ENCODE measurements around the gene FOXN3. TPM values are rescaled to one million over a fixed set of nuclear protein-coding genes. Genes with fewer than 3 reads are reported as not detected.

FOXN3 gene
- total RNA-seq, 4 donors from 2014 or later: 91.7 to 207 (median 125) TPM

DNA sequence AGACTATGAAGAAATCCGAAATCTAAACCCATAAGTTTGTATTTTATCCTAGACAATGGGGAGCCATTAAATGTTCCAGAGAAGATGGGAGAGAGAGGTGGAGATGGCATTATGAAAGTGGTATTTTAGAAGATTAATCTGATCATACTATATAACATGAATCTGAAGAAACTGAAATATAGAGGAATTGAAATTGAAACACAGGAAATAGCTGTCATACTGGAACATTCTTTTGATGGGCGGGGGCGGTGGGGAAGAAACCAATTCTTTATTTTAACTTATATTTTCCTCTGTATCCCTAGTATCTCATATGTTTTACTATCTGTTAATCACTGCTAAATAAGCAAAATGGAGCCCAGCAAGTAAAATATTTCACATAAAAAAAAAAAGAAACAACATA lies 27.0 kb upstream of the FOXN3 start:
- no peak for TF ChIP-seq CTCF (IDR thresholded peaks at IDR 0.05)
- DNase-seq (ENCODE audit: low spot score): no peak
- no peak for ATAC-seq (ENCODE audit: low FRiP score)

DNA sequence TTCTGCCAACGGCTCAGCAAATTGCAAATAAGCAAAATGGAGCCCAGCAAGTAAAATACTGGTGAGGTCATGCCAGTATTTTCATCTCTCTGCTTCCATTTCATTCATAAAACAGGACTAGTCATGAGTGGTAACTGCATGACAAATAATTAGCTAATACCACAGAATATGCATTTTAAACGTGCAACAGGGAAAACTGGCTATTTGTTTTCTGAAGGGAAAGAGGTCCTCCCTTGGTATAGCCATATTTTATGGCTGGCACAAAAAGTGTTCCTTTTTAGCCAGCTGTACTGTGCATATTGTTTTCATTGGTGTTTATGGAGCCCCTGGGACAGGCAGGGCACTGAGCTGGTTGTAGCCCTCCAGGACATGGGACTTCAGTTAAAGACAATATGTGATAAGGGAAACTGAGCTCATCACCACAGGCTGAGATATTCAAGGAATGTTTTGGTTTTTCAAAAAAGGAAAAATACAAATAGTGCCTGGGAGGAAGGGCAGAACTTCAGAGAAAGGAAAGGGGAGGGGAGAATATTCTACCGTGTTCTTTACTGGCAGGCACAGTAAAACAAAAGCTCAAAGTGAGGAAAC lies 26.1 kb upstream of the FOXN3 start:
- no peak for TF ChIP-seq CTCF (IDR thresholded peaks at IDR 0.05)
- DNase-seq (ENCODE audit: low spot score): no peak
- ATAC-seq (ENCODE audit: low FRiP score): no peak

DNA sequence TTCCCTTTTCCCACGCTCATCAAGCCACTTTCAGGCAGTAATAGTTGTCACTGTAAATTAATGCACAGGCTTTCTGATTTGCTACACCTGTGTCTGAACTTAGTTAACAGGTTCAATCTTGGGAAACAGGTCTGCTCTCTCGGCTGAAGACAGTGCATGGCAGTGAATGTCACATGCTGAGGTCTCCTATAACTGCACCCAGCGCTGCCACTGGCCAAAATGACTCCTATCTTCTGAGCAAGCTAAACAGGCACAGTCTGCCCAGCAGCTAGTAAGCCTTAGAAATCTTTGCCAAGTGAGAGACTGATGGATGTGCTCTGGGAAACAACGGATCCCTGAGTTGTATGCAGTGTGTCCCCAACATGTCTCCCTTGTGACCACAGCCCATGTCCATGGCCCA lies 25.2 kb upstream of the FOXN3 start:
- ATAC-seq (ENCODE audit: low FRiP score): no peak
- TF ChIP-seq CTCF (IDR thresholded peaks at IDR 0.05): no peak
- no peak for DNase-seq (ENCODE audit: low spot score)

- DNase-seq (ENCODE audit: low spot score): no peak
- TF ChIP-seq CTCF (IDR thresholded peaks at IDR 0.05): no peak
- no peak for ATAC-seq (ENCODE audit: low FRiP score)
These were observed 24.2 kb upstream of the FOXN3 start for GRCh38 chr14:89440986-89441909.

- DNase-seq (ENCODE audit: low spot score): no peak
- ATAC-seq (ENCODE audit: low FRiP score): no peak
- no peak for TF ChIP-seq CTCF (IDR thresholded peaks at IDR 0.05)
These were observed 19.0 kb upstream of the FOXN3 start for GRCh38 chr14:89435892-89436656.

DNA sequence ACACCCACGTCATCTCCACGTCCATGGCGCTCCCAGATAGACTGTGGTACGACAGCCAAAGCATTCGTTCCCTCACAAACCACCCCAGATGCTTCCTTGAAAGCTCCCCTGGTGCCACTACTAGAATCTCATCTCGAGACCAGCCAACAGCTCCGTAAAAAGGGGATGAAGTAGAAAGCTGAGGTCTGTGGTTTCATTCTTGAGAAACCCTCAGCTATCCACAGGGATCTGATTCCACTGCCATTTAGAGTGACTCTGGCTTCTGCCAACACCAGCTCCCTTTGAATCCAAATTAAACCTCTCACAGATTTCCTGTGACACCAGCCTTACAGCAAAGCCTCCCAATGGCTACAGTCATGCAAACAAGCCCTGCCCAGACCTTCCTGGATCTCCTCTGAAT lies 18.5 kb upstream of the FOXN3 start:
- DNase-seq (ENCODE audit: low spot score) (no peak), ATAC-seq (ENCODE audit: low FRiP score) (no peak)
- no peak for TF ChIP-seq CTCF (IDR thresholded peaks at IDR 0.05)

Measured in omental fat pad (tissue), 4 donors.